Measurements from ENCODE around the gene CLRN2.

The CLRN2 gene

GRCh38 chr4:17559709-17560048, 44.7 kb downstream of the CLRN2 start (continued):
- no peak for TF ChIP-seq CSRNP3 (CRISPR knock-in tag; IDR thresholded peaks at IDR 0.05)

GRCh38 chr4:17560065-17560673, 45.2 kb downstream of the CLRN2 start:
- no peak for ATAC-seq
- TF ChIP-seq ISL1 (CRISPR knock-in tag; IDR thresholded peaks at IDR 0.05): no peak
- TF ChIP-seq ARNTL (CRISPR knock-in tag; IDR thresholded peaks at IDR 0.05; ENCODE audit: borderline replicate concordance, low read depth): no peak

- ATAC-seq: peak; percentile 97
- TF ChIP-seq PPARA (CRISPR knock-in tag; IDR thresholded peaks at IDR 0.05; ENCODE audit: borderline replicate concordance) (no peak), TCF4 (CRISPR knock-in tag; IDR thresholded peaks at IDR 0.05; ENCODE audit: borderline replicate concordance) (peak; percentile 62; the same call in 1 of the 2 replicates), PATZ1 (CRISPR knock-in tag; IDR thresholded peaks at IDR 0.05; ENCODE audit: borderline replicate concordance) (no peak), SNAI2 (CRISPR knock-in tag; IDR thresholded peaks at IDR 0.05) (no peak), ZNF565 (CRISPR knock-in tag; conservative IDR thresholded peaks at IDR 0.05; ENCODE audit: low read depth) (no peak), ZNF8 (CRISPR knock-in tag; IDR thresholded peaks at IDR 0.05) (no peak), ISL1 (CRISPR knock-in tag; IDR thresholded peaks at IDR 0.05) (no peak)
Observed at GRCh38 chr4:17561195-17561909, 46.4 kb downstream of the CLRN2 start.

GRCh38 chr4:17562157-17562556, 47.2 kb downstream of the CLRN2 start:
- ATAC-seq: peak; percentile 12; the same call in 1 of the 3 replicates
- TF ChIP-seq TSHZ2 (CRISPR knock-in tag; IDR thresholded peaks at IDR 0.05): no peak
- TF ChIP-seq ZNF70 (CRISPR knock-in tag; IDR thresholded peaks at IDR 0.05): no peak
- TF ChIP-seq RARB (CRISPR knock-in tag; IDR thresholded peaks at IDR 0.05): no peak
- no peak for TF ChIP-seq ZC3H10 (CRISPR knock-in tag; IDR thresholded peaks at IDR 0.05)
- no peak for TF ChIP-seq POU6F1 (CRISPR knock-in tag; IDR thresholded peaks at IDR 0.05; ENCODE audit: borderline replicate concordance, low read depth)

- TF ChIP-seq GLIS3 (CRISPR knock-in tag; IDR thresholded peaks at IDR 0.05) (no peak), ISL1 (CRISPR knock-in tag; IDR thresholded peaks at IDR 0.05) (no peak), POU6F1 (CRISPR knock-in tag; IDR thresholded peaks at IDR 0.05; ENCODE audit: borderline replicate concordance, low read depth) (no peak), TSHZ2 (CRISPR knock-in tag; IDR thresholded peaks at IDR 0.05) (no peak), CSRNP3 (CRISPR knock-in tag; IDR thresholded peaks at IDR 0.05) (no peak), SNAI2 (CRISPR knock-in tag; IDR thresholded peaks at IDR 0.05) (no peak), CSDC2 (CRISPR knock-in tag; IDR thresholded peaks at IDR 0.05) (no peak), ZNF8 (CRISPR knock-in tag; IDR thresholded peaks at IDR 0.05) (no peak), ZC3H10 (CRISPR knock-in tag; IDR thresholded peaks at IDR 0.05) (no peak), PPARA (CRISPR knock-in tag; IDR thresholded peaks at IDR 0.05; ENCODE audit: borderline replicate concordance) (no peak), ZNF565 (CRISPR knock-in tag; conservative IDR thresholded peaks at IDR 0.05; ENCODE audit: low read depth) (no peak)
- ATAC-seq: no peak
Observed at GRCh38 chr4:17565846-17566245, 50.9 kb downstream of the CLRN2 start.
